Gastrocnemius medialis (tissue), 4 donors: ENCODE results near the gene SCAF11. TPM values are rescaled to one million over a fixed set of nuclear protein-coding genes. Genes with fewer than 3 reads are reported as not detected.
A peak's percentile ranks its signal among the peaks of the same experiment; 100 is the strongest.

Experiments
- ATAC-seq, 2 donors: fragments of 150-250 bp; one replicate each; pipeline ENCODE4 v1.9.1; 2016
- DNase-seq, 2 donors: peaks; one replicate each; pipeline ENCODE4 v3.0.0-alpha.2; 2019
- H3K27ac ChIP-seq, 4 donors: fragments of 200-600 bp; sonication (generic); 1 replicate in 1 of 4; 2 replicates in 3 of 4; pipeline ENCODE4 v1.5.1; 2016 to 2018; ENCODE audit warnings: mild to moderate bottlenecking in 2 of 4, moderate library complexity in 1 of 4
- H3K27me3 ChIP-seq, 3 donors: fragments of 200-600 bp; sonication (generic) in 2 of 3; 1 replicate in 1 of 3; 2 replicates in 2 of 3; pipeline versions ENCODE4 v1.5.1 to v1.6.0; 2016 to 2019; ENCODE audit warnings: mild to moderate bottlenecking in 1 of 3, moderate library complexity in 1 of 3
- H3K36me3 ChIP-seq, 2 donors: fragments of 200-600 bp; sonication (generic) in 1 of 2; one replicate each; pipeline ENCODE4 v1.5.1; 2017 to 2018
- H3K4me1 ChIP-seq, 2 donors: fragments of 200-600 bp; sonication (generic) in 1 of 2; one replicate each; pipeline ENCODE4 v1.5.1; 2016 to 2017; ENCODE audit warnings: mild to moderate bottlenecking in 2 of 2
- H3K4me3 ChIP-seq, 4 donors: fragments of 200-600 bp; sonication (generic) in 3 of 4; 1 replicate in 1 of 4; 2 replicates in 3 of 4; pipeline ENCODE4 v1.5.1; 2016 to 2019; ENCODE audit warnings: mild to moderate bottlenecking in 2 of 4
- H3K9me3 ChIP-seq, 3 donors: fragments of 200-600 bp; sonication (generic) in 2 of 3; 1 replicate in 1 of 3; 2 replicates in 2 of 3; pipeline ENCODE4 v1.5.1; 2016 to 2019
- CTCF ChIP-seq, 5 experiments: fragments of 450-650 bp in 3 of 5; fragments of 200-600 bp in 2 of 5; sonication (generic) in 2 of 5; IDR thresholded peaks in 4 of 5; conservative IDR thresholded peaks in 1 of 5; 1 replicate in 4 of 5; 2 replicates in 1 of 5; pipeline ENCODE4 v1.5.1; 2016 to 2019; ENCODE audit warnings: antibody characterized with exemption in 5 of 5, mild to moderate bottlenecking in 3 of 5, moderate library complexity in 3 of 5
- POLR2A ChIP-seq, 2 donors: fragments of 450-650 bp; IDR thresholded peaks; one replicate each; pipeline ENCODE4 v1.6.1; 2017; ENCODE audit warnings: antibody characterized with exemption in 2 of 2, mild to moderate bottlenecking in 2 of 2, moderate library complexity in 2 of 2
- in situ Hi-C, 4 donors: fragments of 200-750 bp; cut with MboI; loops; one replicate each; pipeline versions ENCODE4 v1.15.0 to v1.8.0; 2017; ENCODE audit warnings: low sequenced_read_pairs in 4 of 4
- intact Hi-C: fragments of 100-400 bp; cut with DNase I; formaldehyde crosslinking; loops from one replicate; pipeline ENCODE4 v1.15.1; 2023; ENCODE audit warnings: low total_unique reads
- total RNA-seq, 4 donors: library from RNA; depleted of rRNA; stranded (reverse); fragments of >200 nt; gene quantifications; one replicate each; pipeline versions ENCODE4 v1.1.0 to v1.2.3, GENCODE V29; 2016

SCAF11 gene
- total RNA-seq, 4 donors from 2014 or later = 69.9 to 101 (median 97.7) TPM

DNA sequence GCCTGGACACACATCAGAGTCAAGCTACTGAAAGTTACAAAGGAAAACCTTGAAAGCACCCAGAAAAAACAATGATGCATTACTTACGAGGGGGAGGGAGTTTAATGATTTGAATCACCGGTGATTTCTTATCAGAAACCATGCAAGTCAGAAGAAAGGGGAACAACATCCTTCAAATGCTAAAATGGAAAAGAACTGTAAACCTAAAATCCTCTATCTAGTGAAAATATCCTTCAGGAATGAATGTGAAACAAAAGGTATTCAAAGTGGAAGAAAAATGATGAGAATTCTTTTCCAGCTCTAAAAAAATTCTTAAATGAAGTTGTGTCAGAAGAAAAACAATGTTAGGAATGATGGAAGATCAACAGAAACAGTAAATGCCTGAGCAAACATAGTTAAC is 16.8 kb downstream of the SCAF11 start:
- Histone ChIP-seq H3K4me3 (no peak overlapping the region), H3K36me3 (no peaks in the 10 kb centered on the region), H3K9me3 (no peaks in the 10 kb centered on the region), H3K4me1 (peaks cover 69 to 84% of the 10 kb centered on the region in 2 donors), H3K27ac (peak overlapping the region in 1 of 4 donors; percentile 36), H3K27me3 (no peaks in the 10 kb centered on the region)
- intact Hi-C loops = no loop called here
- TF ChIP-seq POLR2A (IDR thresholded peaks at IDR 0.05) (no peak), CTCF (IDR thresholded peaks at IDR 0.05 in 4 of 5, conservative IDR thresholded peaks at IDR 0.05 in 1 of 5) (no peak)
- ATAC-seq (no peak), DNase-seq (no peak)
- in situ Hi-C loops = loop anchor here in 1 of 4 donors (25.0 kb wide), 1 partner anchor 211 kb away; no protein-coding TSS in a partner anchor

DNA sequence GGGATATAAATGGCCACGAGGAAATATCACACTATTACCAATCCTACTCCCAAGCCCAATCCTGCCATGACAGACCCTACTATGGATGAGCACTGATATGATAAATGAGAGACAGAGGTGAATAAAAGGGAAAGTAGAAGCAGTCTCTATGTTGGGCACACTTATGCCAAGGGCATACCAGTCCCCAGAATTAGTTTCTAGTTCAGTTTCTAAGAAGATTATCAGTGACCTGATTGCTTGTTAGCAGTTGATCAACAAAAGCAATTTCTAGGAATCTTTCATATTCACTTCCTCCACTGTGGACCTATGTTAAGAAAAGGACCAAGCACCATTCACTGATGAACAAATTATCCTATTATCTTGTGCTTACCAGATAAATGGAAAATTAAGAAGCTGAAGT is 20.0 kb downstream of the SCAF11 start:
- in situ Hi-C loops = loop anchor here in 1 of 4 donors (25.0 kb wide), 1 partner anchor 208 kb away; no protein-coding TSS in a partner anchor
- no peaks in the 10 kb centered on the region for H3K36me3 ChIP-seq
- intact Hi-C loops = no loop called here
- ATAC-seq (no peak), DNase-seq (no peak)
- no peaks in the 10 kb centered on the region for H3K27me3 ChIP-seq
- TF ChIP-seq POLR2A (IDR thresholded peaks at IDR 0.05) = no peak
- no peak for TF ChIP-seq CTCF (IDR thresholded peaks at IDR 0.05 in 4 of 5, conservative IDR thresholded peaks at IDR 0.05 in 1 of 5)
- H3K9me3 ChIP-seq = no peaks in the 10 kb centered on the region
- H3K27ac ChIP-seq = no peak overlapping the region
- peaks cover 65 to 84% of the 10 kb centered on the region in 2 donors for H3K4me1 ChIP-seq
- H3K4me3 ChIP-seq = no peak overlapping the region

- Histone ChIP-seq H3K36me3 (no peaks in the 10 kb centered on the region), H3K4me1 (peaks cover 58 to 75% of the 10 kb centered on the region in 2 donors), H3K27me3 (no peaks in the 10 kb centered on the region), H3K9me3 (no peaks in the 10 kb centered on the region), H3K27ac (no peak overlapping the region), H3K4me3 (no peak overlapping the region)
- in situ Hi-C loops = loop anchor here in 1 of 4 donors (25.0 kb wide), 1 partner anchor 207 kb away; no protein-coding TSS in a partner anchor
- no peak for TF ChIP-seq CTCF (IDR thresholded peaks at IDR 0.05 in 4 of 5, conservative IDR thresholded peaks at IDR 0.05 in 1 of 5)
- no peak for TF ChIP-seq POLR2A (IDR thresholded peaks at IDR 0.05)
- intact Hi-C loops = no loop called here
- ATAC-seq (no peak), DNase-seq (no peak)
These were observed 21.3 kb downstream of the SCAF11 start for GRCh38 chr12:45969084-45969483.

DNA sequence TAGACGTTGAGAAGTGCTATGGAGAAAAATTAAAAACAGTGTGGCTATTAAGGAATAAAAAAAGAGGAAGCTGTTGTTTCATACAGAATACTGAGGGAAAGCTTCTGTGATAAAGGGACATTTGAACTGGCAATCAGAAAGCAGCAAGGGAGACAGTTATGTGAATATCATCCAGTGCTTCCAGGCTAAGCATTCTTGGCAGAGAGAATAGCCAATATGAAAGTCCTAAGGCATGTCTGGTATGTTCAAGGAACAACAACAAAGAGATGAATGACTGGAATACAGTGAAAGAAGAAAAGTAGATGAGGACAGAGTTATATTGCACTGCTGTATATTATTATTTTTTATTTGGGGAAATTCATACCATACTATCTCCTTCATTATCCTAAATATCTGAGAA is 23.9 kb downstream of the SCAF11 start:
- intact Hi-C loops = no loop called here
- peaks cover 53 to 62% of the 10 kb centered on the region in 2 donors for H3K4me1 ChIP-seq
- no peak overlapping the region for H3K27ac ChIP-seq
- TF ChIP-seq CTCF (IDR thresholded peaks at IDR 0.05 in 4 of 5, conservative IDR thresholded peaks at IDR 0.05 in 1 of 5) (no peak), POLR2A (IDR thresholded peaks at IDR 0.05) (no peak)
- DNase-seq (no peak), ATAC-seq (peak in 1 of 2 donors; percentile 42)
- in situ Hi-C loops = loop anchor here in 1 of 4 donors (25.0 kb wide), 1 partner anchor 204 kb away; no protein-coding TSS in a partner anchor
- no peaks in the 10 kb centered on the region for H3K9me3 ChIP-seq
- H3K4me3 ChIP-seq = no peak overlapping the region
- no peaks in the 10 kb centered on the region for H3K27me3 ChIP-seq
- no peaks in the 10 kb centered on the region for H3K36me3 ChIP-seq
